Measurements from ENCODE around the gene PNMT. TPM values are rescaled to one million over a fixed set of nuclear protein-coding genes. Genes with fewer than 3 reads are reported as not detected.
A peak's percentile ranks its signal among the peaks of the same experiment; 100 is the strongest.

The PNMT gene
- polyA plus RNA-seq, 1 donor: 2.1 TPM

GRCh38 chr17:39671651-39672521 is 3.6 kb downstream of the PNMT start:
- Histone ChIP-seq H3K36me3 (ENCODE audit: control insufficient read depth, insufficient read depth, low read length) (peaks cover 4% of the 10 kb centered on the region), H3K27me3 (ENCODE audit: control insufficient read depth, insufficient read depth, low read length) (peaks cover 22% of the 10 kb centered on the region), H3K4me1 (ENCODE audit: control insufficient read depth, insufficient read depth, low read length) (peaks cover 67% of the 10 kb centered on the region), H3K4me3 (ENCODE audit: low read length) (no peak overlapping the region), H3K9me3 (ENCODE audit: control insufficient read depth, low read depth, low read length) (no peaks in the 10 kb centered on the region), H3K27ac (ENCODE audit: low read length) (peak overlapping the region; percentile 57)
- no CpG with 5 or more reads among the region's 19 CpGs for WGBS (ENCODE audit: insufficient coverage, low lambda C conversion rate)
- peak in 1 of 2 donors; percentile 78 for DNase-seq

- H3K27ac ChIP-seq (ENCODE audit: low read length): peak overlapping the region; percentile 57
- H3K36me3 ChIP-seq (ENCODE audit: control insufficient read depth, insufficient read depth, low read length): peaks cover 4% of the 10 kb centered on the region
- no peak overlapping the region for H3K4me3 ChIP-seq (ENCODE audit: low read length)
- DNase-seq: no peak
- peaks cover 67% of the 10 kb centered on the region for H3K4me1 ChIP-seq (ENCODE audit: control insufficient read depth, insufficient read depth, low read length)
- H3K27me3 ChIP-seq (ENCODE audit: control insufficient read depth, insufficient read depth, low read length): peaks cover 13% of the 10 kb centered on the region
- WGBS (ENCODE audit: insufficient coverage, low lambda C conversion rate): no CpG with 5 or more reads among the region's 15 CpGs
- H3K9me3 ChIP-seq (ENCODE audit: control insufficient read depth, low read depth, low read length): no peaks in the 10 kb centered on the region
These were observed 4.5 kb downstream of the PNMT start for GRCh38 chr17:39672522-39673334.

- H3K4me3 ChIP-seq (ENCODE audit: low read length): no peak overlapping the region
- peaks cover 4% of the 10 kb centered on the region for H3K36me3 ChIP-seq (ENCODE audit: control insufficient read depth, insufficient read depth, low read length)
- no CpG with 5 or more reads among the region's 13 CpGs for WGBS (ENCODE audit: insufficient coverage, low lambda C conversion rate)
- peaks cover 10% of the 10 kb centered on the region for H3K27me3 ChIP-seq (ENCODE audit: control insufficient read depth, insufficient read depth, low read length)
- H3K9me3 ChIP-seq (ENCODE audit: control insufficient read depth, low read depth, low read length): no peaks in the 10 kb centered on the region
- H3K4me1 ChIP-seq (ENCODE audit: control insufficient read depth, insufficient read depth, low read length): peaks cover 72% of the 10 kb centered on the region
- H3K27ac ChIP-seq (ENCODE audit: low read length): no peak overlapping the region
- DNase-seq: no peak
These were observed 5.3 kb downstream of the PNMT start for GRCh38 chr17:39673335-39674081.

GRCh38 chr17:39674179-39674578 is 5.9 kb downstream of the PNMT start:
- Histone ChIP-seq H3K27me3 (ENCODE audit: control insufficient read depth, insufficient read depth, low read length) (peaks cover 7% of the 10 kb centered on the region), H3K4me1 (ENCODE audit: control insufficient read depth, insufficient read depth, low read length) (peaks cover 75% of the 10 kb centered on the region), H3K27ac (ENCODE audit: low read length) (peak overlapping the region; percentile 82), H3K4me3 (ENCODE audit: low read length) (no peak overlapping the region), H3K36me3 (ENCODE audit: control insufficient read depth, insufficient read depth, low read length) (peaks cover 4% of the 10 kb centered on the region), H3K9me3 (ENCODE audit: control insufficient read depth, low read depth, low read length) (no peaks in the 10 kb centered on the region)
- DNase-seq: no peak
- no CpG with 5 or more reads among the region's 5 CpGs for WGBS (ENCODE audit: insufficient coverage, low lambda C conversion rate)

- DNase-seq: peak; percentile 86 to 93
- Histone ChIP-seq H3K27ac (ENCODE audit: low read length) (peak overlapping the region; percentile 82), H3K4me1 (ENCODE audit: control insufficient read depth, insufficient read depth, low read length) (peaks cover 82% of the 10 kb centered on the region), H3K36me3 (ENCODE audit: control insufficient read depth, insufficient read depth, low read length) (peaks cover 8% of the 10 kb centered on the region), H3K27me3 (ENCODE audit: control insufficient read depth, insufficient read depth, low read length) (peaks cover 3% of the 10 kb centered on the region), H3K4me3 (ENCODE audit: low read length) (no peak overlapping the region), H3K9me3 (ENCODE audit: control insufficient read depth, low read depth, low read length) (no peaks in the 10 kb centered on the region)
- no CpG with 5 or more reads among the region's 11 CpGs for WGBS (ENCODE audit: insufficient coverage, low lambda C conversion rate)
These were observed 6.6 kb downstream of the PNMT start for GRCh38 chr17:39674702-39675389.

- WGBS (ENCODE audit: insufficient coverage, low lambda C conversion rate): no CpG with 5 or more reads among the region's 10 CpGs
- Histone ChIP-seq H3K36me3 (ENCODE audit: control insufficient read depth, insufficient read depth, low read length) (peaks cover 8% of the 10 kb centered on the region), H3K27ac (ENCODE audit: low read length) (peak overlapping the region; percentile 82), H3K9me3 (ENCODE audit: control insufficient read depth, low read depth, low read length) (no peaks in the 10 kb centered on the region), H3K27me3 (ENCODE audit: control insufficient read depth, insufficient read depth, low read length) (no peaks in the 10 kb centered on the region), H3K4me3 (ENCODE audit: low read length) (no peak overlapping the region), H3K4me1 (ENCODE audit: control insufficient read depth, insufficient read depth, low read length) (peaks cover 89% of the 10 kb centered on the region)
- DNase-seq: no peak
These were observed 7.3 kb downstream of the PNMT start for GRCh38 chr17:39675390-39676082.

- Histone ChIP-seq H3K4me1 (ENCODE audit: control insufficient read depth, insufficient read depth, low read length) (peaks cover 94% of the 10 kb centered on the region), H3K4me3 (ENCODE audit: low read length) (no peak overlapping the region), H3K36me3 (ENCODE audit: control insufficient read depth, insufficient read depth, low read length) (peaks cover 11% of the 10 kb centered on the region), H3K27ac (ENCODE audit: low read length) (peak overlapping the region; percentile 82), H3K27me3 (ENCODE audit: control insufficient read depth, insufficient read depth, low read length) (no peaks in the 10 kb centered on the region), H3K9me3 (ENCODE audit: control insufficient read depth, low read depth, low read length) (no peaks in the 10 kb centered on the region)
- no CpG with 5 or more reads among the region's 7 CpGs for WGBS (ENCODE audit: insufficient coverage, low lambda C conversion rate)
- DNase-seq: peak; percentile 78 to 89
These were observed 8.1 kb downstream of the PNMT start for GRCh38 chr17:39676198-39676819.

- Histone ChIP-seq H3K36me3 (ENCODE audit: control insufficient read depth, insufficient read depth, low read length) (peaks cover 11% of the 10 kb centered on the region), H3K4me3 (ENCODE audit: low read length) (no peak overlapping the region), H3K4me1 (ENCODE audit: control insufficient read depth, insufficient read depth, low read length) (peaks cover 88% of the 10 kb centered on the region), H3K9me3 (ENCODE audit: control insufficient read depth, low read depth, low read length) (no peaks in the 10 kb centered on the region), H3K27me3 (ENCODE audit: control insufficient read depth, insufficient read depth, low read length) (no peaks in the 10 kb centered on the region), H3K27ac (ENCODE audit: low read length) (peak overlapping the region; percentile 86)
- no peak for DNase-seq
- WGBS (ENCODE audit: insufficient coverage, low lambda C conversion rate): no CpG with 5 or more reads among the region's 8 CpGs
These were observed 8.8 kb downstream of the PNMT start for GRCh38 chr17:39677072-39677471.

All from large intestine (tissue), 3 donors.